ELF-1 (cell line): ENCODE data around the gene ZNF470.

ENCODE experiments used
- DNase-seq: peaks from one replicate; pipeline ENCODE4 v3.0.0-alpha.2; 2016; ENCODE audit warnings: low read depth, low spot score

ZNF470 gene

GRCh38 chr19:56608274-56608964 lies 41.2 kb downstream of the ZNF470 start:
- DNase-seq, result no peak

- no peak for DNase-seq
Observed at GRCh38 chr19:56611288-56611687, 44.0 kb downstream of the ZNF470 start.

- DNase-seq, result no peak
Observed at GRCh38 chr19:56612737-56613136, 45.5 kb downstream of the ZNF470 start.

GRCh38 chr19:56613639-56614038 lies 46.4 kb downstream of the ZNF470 start:
- DNase-seq, result no peak

GRCh38 chr19:56617531-56617930 lies 50.3 kb downstream of the ZNF470 start:
- DNase-seq, result no peak

- no peak for DNase-seq
Observed at GRCh38 chr19:56619121-56619520, 51.9 kb downstream of the ZNF470 start.

- DNase-seq, result no peak
Observed at GRCh38 chr19:56622374-56622773, 55.1 kb downstream of the ZNF470 start.

- DNase-seq, result no peak
Observed at GRCh38 chr19:56623006-56623405, 55.7 kb downstream of the ZNF470 start.

GRCh38 chr19:56625708-56626107 lies 58.4 kb downstream of the ZNF470 start:
- no peak for DNase-seq

GRCh38 chr19:56633021-56633420 lies 65.8 kb downstream of the ZNF470 start:
- DNase-seq, result no peak

GRCh38 chr19:56637976-56638555 lies 70.8 kb downstream of the ZNF470 start:
- peak; percentile 96 for DNase-seq
